Kidney (tissue), 14 donors: ENCODE data around the gene CD80. TPM values are rescaled to one million over a fixed set of nuclear protein-coding genes. Genes with fewer than 3 reads are reported as not detected.
"Not testable (repeated sequence)": the region's sequence is repeated elsewhere in the genome, so short reads cannot be mapped to it uniquely, and the experiment has no call there.

Experiments used
- DNase-seq, 5 donors: peaks; one replicate each; pipeline ENCODE4 v3.0.0-alpha.2; 2013 to 2020
- FAIRE-seq: peaks from 2 replicates; lab custom pipeline; 2012; peaks lifted over from hg19 to GRCh38; lab: Jason Lieb, UNC
- H3K27ac ChIP-seq, 2 donors: one replicate each; pipeline ENCODE4 v1.7.0; 2013; ENCODE audit warnings: low read depth in 2 of 2, low read length in 2 of 2, inconsistent platforms in 1 of 2
- H3K27me3 ChIP-seq: one replicate; pipeline ENCODE4 v1.7.1; 2013; ENCODE audit warnings: low read length, inconsistent platforms; ENCODE audit not compliant: control insufficient read depth, insufficient read depth
- H3K36me3 ChIP-seq, 3 donors: one replicate each; pipeline versions ENCODE4 v1.7.0 to v1.7.1; 2013; ENCODE audit warnings: low read length in 3 of 3, control low read depth in 1 of 3, inconsistent platforms in 1 of 3; ENCODE audit not compliant: insufficient read depth in 3 of 3, control insufficient read depth in 2 of 3
- H3K4me1 ChIP-seq, 3 donors: one replicate each; pipeline versions ENCODE4 v1.7.0 to v1.7.1; 2013; ENCODE audit warnings: low read length in 3 of 3, inconsistent platforms in 1 of 3, low read depth in 1 of 3; ENCODE audit not compliant: control insufficient read depth in 2 of 3, insufficient read depth in 2 of 3
- H3K4me3 ChIP-seq, 3 donors: one replicate each; pipeline versions ENCODE4 v1.7.0 to v1.8.1; 2013; ENCODE audit warnings: low read length in 3 of 3, control low read depth in 1 of 3, inconsistent platforms in 1 of 3
- H3K9ac ChIP-seq, 3 donors: one replicate each; pipeline versions ENCODE4 v1.7.0 to v1.7.1; 2013; ENCODE audit warnings: low read length in 3 of 3, control low read depth in 1 of 3, inconsistent platforms in 1 of 3
- H3K9me3 ChIP-seq, 3 donors: one replicate each; pipeline versions ENCODE4 v1.7.0 to v1.7.1; 2013; ENCODE audit warnings: low read length in 3 of 3, control low read depth in 1 of 3, inconsistent platforms in 1 of 3; ENCODE audit not compliant: control insufficient read depth in 2 of 3, insufficient read depth in 1 of 3
- intact Hi-C: fragments of 100-400 bp; cut with DNase I; formaldehyde crosslinking; loops from one replicate; pipeline ENCODE4 v1.11.1; 2022
- polyA plus RNA-seq: library from polyadenylated mRNA; stranded (reverse); fragments of 350-450 nt; fragmentation: Illumina TruSeq; extraction: RNeasy Lipid Tissue Mini Kit (QIAGEN cat#74804); gene quantifications from one replicate; pipeline ENCODE4 v1.2.3, GENCODE V29; 2014; ENCODE audit warnings: low read depth, low replicate concordance; ENCODE audit not compliant: insufficient read depth
- total RNA-seq: library from RNA; stranded (reverse); fragmentation: NEBNext Ultra II Directional; extraction: Animal tissue kit (Norgen Biotek cat#: 25700); gene quantifications from one replicate; pipeline ENCODE4 v1.2.1, GENCODE V29; 2021
- TF ChIP-seq, protein P1 (sequence below): IDR thresholded peaks from 3 replicates; pipeline ENCODE4 v1.5.1; 2012; ENCODE audit warnings: mild to moderate bottlenecking, moderate library complexity, borderline replicate concordance; ENCODE audit not compliant: insufficient read depth; ENCODE audit errors: extremely low read depth
- donor health status: control.
- donor health status: control.
- donor health status: control.
- donor health status: control.
- donor health status: control.
- donor health status: DM: yes; HTN: yes; CAD: no.
- donor health status: Normal renal cell carcinoma (clear cell type).

The CD80 gene
- total and polyA plus RNA-seq, 2 donors from 2014 or later: 1.2 TPM; not detected in 1

DNA sequence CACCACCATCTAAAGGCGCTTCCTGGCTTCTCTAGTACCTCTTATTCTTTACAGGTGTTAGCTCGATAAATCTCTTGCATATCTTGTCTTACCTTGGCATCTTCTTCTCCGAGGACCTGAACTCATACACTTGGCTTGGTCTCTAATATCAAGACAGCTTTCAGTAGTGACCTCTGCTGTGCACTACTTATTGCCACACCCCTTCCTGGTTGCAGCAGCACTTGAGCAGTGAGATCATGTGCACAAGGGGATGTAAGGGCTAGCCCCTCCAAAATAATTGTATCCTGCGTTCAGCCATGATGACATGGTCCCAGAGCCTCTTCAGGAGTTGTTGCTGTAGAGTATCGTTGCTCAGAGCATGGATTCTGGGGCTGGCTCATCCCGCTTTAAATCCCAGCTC, 37.0 kb upstream of the CD80 start:
- intact Hi-C loops: no loop called here

DNA sequence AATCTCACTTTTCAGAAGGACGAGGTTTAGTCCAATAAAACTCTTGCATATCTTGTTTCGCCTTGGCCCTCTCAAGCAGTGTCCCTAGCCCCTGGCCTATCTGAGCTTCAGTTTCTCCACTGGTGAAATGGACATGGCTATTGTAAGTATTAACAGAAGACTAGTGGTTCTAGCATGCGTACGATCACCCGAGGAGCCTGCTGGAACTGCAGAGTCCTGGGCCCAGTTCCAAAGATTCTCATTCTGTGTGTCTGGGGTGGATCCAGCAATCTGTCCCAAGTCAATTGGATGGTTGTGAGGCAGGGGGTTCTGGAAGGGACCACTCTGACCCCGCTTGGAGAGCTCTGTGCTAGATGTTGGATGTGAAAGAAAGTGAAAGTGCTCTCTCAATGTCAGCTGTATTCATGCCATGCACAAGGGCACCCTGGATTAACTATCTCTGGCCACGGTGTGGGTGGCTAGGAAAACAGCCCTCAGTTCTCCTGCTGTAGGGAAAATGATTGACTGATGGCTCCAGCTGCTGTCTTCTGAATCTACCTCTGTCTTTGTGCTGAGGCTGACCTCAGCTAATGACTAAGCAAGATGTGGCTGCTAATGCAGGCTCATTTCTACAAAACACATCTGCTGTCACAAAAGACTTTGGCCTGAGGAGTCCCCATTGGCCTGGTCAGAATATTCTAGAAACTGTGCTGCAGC, 36.4 kb upstream of the CD80 start:
- H3K9ac ChIP-seq: no peak overlapping the region
- DNase-seq (no peak), FAIRE-seq (no peak)
- no peaks in the 10 kb centered on the region for H3K27me3 ChIP-seq
- H3K9me3 ChIP-seq: no peaks in the 10 kb centered on the region
- intact Hi-C loops: no loop called here
- no peak overlapping the region for H3K27ac ChIP-seq
- peaks cover 0 to 23% (median 15%) of the 10 kb centered on the region in 3 donors for H3K4me1 ChIP-seq
- peak overlapping the region in 2 of 3 donors; percentile 2 to 9 for H3K4me3 ChIP-seq
- TF ChIP-seq, protein P1, sequence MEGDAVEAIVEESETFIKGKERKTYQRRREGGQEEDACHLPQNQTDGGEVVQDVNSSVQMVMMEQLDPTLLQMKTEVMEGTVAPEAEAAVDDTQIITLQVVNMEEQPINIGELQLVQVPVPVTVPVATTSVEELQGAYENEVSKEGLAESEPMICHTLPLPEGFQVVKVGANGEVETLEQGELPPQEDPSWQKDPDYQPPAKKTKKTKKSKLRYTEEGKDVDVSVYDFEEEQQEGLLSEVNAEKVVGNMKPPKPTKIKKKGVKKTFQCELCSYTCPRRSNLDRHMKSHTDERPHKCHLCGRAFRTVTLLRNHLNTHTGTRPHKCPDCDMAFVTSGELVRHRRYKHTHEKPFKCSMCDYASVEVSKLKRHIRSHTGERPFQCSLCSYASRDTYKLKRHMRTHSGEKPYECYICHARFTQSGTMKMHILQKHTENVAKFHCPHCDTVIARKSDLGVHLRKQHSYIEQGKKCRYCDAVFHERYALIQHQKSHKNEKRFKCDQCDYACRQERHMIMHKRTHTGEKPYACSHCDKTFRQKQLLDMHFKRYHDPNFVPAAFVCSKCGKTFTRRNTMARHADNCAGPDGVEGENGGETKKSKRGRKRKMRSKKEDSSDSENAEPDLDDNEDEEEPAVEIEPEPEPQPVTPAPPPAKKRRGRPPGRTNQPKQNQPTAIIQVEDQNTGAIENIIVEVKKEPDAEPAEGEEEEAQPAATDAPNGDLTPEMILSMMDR: no peak
- no peaks in the 10 kb centered on the region for H3K36me3 ChIP-seq

More for the DNA sequence above, 37.0 kb upstream of the CD80 start:
- no peaks in the 10 kb centered on the region for H3K36me3 ChIP-seq
- H3K27me3 ChIP-seq: no peaks in the 10 kb centered on the region
- H3K27ac ChIP-seq: no peak overlapping the region
- DNase-seq: no peak
- H3K4me1 ChIP-seq: peaks cover 0 to 23% (median 16%) of the 10 kb centered on the region in 3 donors
- H3K9me3 ChIP-seq: no peaks in the 10 kb centered on the region
- no peak overlapping the region for H3K4me3 ChIP-seq
- H3K9ac ChIP-seq: no peak overlapping the region
- FAIRE-seq: no peak
- TF ChIP-seq, protein P1: no peak

DNA sequence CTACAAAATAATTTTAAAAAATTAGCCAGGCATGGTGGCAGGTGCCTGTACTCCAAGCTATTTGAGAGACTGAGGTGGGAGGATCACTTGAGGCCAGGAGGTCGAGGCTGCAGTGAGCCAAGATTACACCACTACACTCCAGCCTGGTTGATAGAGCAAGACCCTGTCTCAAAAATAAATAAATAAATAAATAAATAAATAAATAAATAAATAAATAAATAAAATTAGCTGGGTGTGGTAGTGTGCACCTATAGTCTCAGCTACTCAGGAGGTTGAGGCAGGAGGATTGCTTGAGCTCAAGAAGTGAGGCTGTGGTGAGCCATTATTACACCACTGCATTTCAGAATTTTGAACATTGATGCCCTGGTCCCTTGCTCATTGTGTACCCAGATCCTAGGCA, 35.5 kb upstream of the CD80 start:
- H3K36me3 ChIP-seq, H3K27ac ChIP-seq, H3K4me3 ChIP-seq, intact Hi-C loops, FAIRE-seq, H3K27me3 ChIP-seq, H3K9me3 ChIP-seq, DNase-seq, H3K9ac ChIP-seq: not testable (repeated sequence)
- H3K4me1 ChIP-seq: peaks cover 0 to 23% (median 14%) of the 10 kb centered on the region in 3 donors

DNA sequence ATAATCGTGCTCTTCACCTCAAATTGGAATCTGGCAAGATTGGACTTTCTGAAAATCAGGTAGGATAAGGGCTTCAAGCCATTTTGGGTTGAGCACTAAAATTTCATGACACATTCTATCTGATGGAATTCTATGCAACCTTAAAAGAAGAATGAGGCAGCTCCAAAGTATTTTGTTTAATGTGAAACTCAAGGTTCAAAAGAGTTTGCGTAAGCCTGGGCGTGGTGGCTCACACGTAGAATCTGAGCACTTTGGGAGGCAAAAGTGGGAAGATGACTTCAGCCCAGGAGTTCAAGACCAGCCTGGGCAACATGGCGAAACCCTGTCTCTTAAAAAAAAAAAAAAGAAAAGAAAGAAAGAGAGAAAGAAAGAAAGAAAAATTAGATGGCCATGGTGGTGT, 34.7 kb upstream of the CD80 start:
- Histone ChIP-seq H3K27ac (no peak overlapping the region), H3K9ac (no peak overlapping the region), H3K9me3 (no peaks in the 10 kb centered on the region), H3K4me3 (no peak overlapping the region), H3K4me1 (peaks cover 0 to 18% (median 14%) of the 10 kb centered on the region in 3 donors), H3K27me3 (no peaks in the 10 kb centered on the region), H3K36me3 (no peaks in the 10 kb centered on the region)
- TF ChIP-seq, protein P1: no peak
- DNase-seq: no peak
- no peak for FAIRE-seq
- intact Hi-C loops: no loop called here
